ENCODE results near the gene PAWR.
"Not testable (repeated sequence)": the region's sequence is repeated elsewhere in the genome, so short reads cannot be mapped to it uniquely, and the experiment has no call there.

Gene PAWR

GRCh38 chr12:79573820-79574219 is 116.9 kb downstream of the PAWR start:
- Histone ChIP-seq H3K4me2 (no peak overlapping the region), H3K27ac (no peak overlapping the region), H3K79me2 (ENCODE audit: insufficient read depth, low read depth) (no peaks in the 10 kb centered on the region), H3K4me3 (IDR thresholded peaks at IDR 0.05; ENCODE audit: insufficient read depth, low read depth, low read length) (no peak overlapping the region), H3K4me1 (ENCODE audit: low read depth, poor library complexity, severe bottlenecking) (no peaks in the 10 kb centered on the region), H3K27me3 (ENCODE audit: insufficient read depth, low read depth) (no peaks in the 10 kb centered on the region), H3K36me3 (ENCODE audit: insufficient read depth) (no peaks in the 10 kb centered on the region), H4K20me1 (ENCODE audit: insufficient read depth) (no peaks in the 10 kb centered on the region), H2AFZ (ENCODE audit: low read depth) (no peak overlapping the region), H3K9ac (no peak overlapping the region)
- no peak for TF ChIP-seq CTCF (conservative IDR thresholded peaks at IDR 0.05; ENCODE audit: low read depth, low read length)

DNA sequence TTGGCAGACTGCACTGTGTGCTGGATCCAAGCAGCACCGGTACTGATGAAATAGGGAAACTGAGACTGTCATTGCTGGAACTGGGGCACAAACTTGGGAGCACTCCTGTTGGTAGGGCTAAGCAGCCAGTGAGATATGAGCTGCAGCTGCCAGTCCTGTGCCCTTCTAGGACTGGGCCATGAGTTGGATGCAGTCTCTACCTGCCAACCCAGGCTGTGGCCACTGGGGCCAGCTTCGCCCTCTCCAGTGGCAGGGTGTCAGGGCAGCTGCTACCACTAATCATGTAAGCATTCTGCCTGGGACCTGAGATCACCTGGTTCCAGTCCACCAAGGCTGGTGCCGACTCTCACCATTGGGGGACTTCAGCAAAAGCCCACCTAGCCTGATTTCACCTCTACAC is 121.1 kb downstream of the PAWR start:
- no peak overlapping the region for H3K9ac ChIP-seq
- no peak overlapping the region for H2AFZ ChIP-seq (ENCODE audit: low read depth)
- no peaks in the 10 kb centered on the region for H3K4me1 ChIP-seq (ENCODE audit: low read depth, poor library complexity, severe bottlenecking)
- no peak overlapping the region for H3K27ac ChIP-seq
- TF ChIP-seq CTCF (conservative IDR thresholded peaks at IDR 0.05; ENCODE audit: low read depth, low read length), result no peak
- no peaks in the 10 kb centered on the region for H3K79me2 ChIP-seq (ENCODE audit: insufficient read depth, low read depth)
- H3K27me3 ChIP-seq (ENCODE audit: insufficient read depth, low read depth), result no peaks in the 10 kb centered on the region
- no peaks in the 10 kb centered on the region for H3K36me3 ChIP-seq (ENCODE audit: insufficient read depth)
- H3K4me3 ChIP-seq (IDR thresholded peaks at IDR 0.05; ENCODE audit: insufficient read depth, low read depth, low read length), result no peak overlapping the region
- no peaks in the 10 kb centered on the region for H4K20me1 ChIP-seq (ENCODE audit: insufficient read depth)
- H3K4me2 ChIP-seq, result no peak overlapping the region

GRCh38 chr12:79567175-79567563 is 123.6 kb downstream of the PAWR start:
- Histone ChIP-seq H2AFZ (ENCODE audit: low read depth) (no peak overlapping the region), H3K4me3 (IDR thresholded peaks at IDR 0.05; ENCODE audit: insufficient read depth, low read depth, low read length) (no peak overlapping the region), H3K27me3 (ENCODE audit: insufficient read depth, low read depth) (no peaks in the 10 kb centered on the region), H3K4me2 (no peak overlapping the region), H3K4me1 (ENCODE audit: low read depth, poor library complexity, severe bottlenecking) (no peaks in the 10 kb centered on the region), H3K36me3 (ENCODE audit: insufficient read depth) (no peaks in the 10 kb centered on the region), H3K79me2 (ENCODE audit: insufficient read depth, low read depth) (no peaks in the 10 kb centered on the region), H4K20me1 (ENCODE audit: insufficient read depth) (no peaks in the 10 kb centered on the region), H3K9ac (no peak overlapping the region), H3K27ac (no peak overlapping the region)
- no peak for TF ChIP-seq CTCF (conservative IDR thresholded peaks at IDR 0.05; ENCODE audit: low read depth, low read length)

DNA sequence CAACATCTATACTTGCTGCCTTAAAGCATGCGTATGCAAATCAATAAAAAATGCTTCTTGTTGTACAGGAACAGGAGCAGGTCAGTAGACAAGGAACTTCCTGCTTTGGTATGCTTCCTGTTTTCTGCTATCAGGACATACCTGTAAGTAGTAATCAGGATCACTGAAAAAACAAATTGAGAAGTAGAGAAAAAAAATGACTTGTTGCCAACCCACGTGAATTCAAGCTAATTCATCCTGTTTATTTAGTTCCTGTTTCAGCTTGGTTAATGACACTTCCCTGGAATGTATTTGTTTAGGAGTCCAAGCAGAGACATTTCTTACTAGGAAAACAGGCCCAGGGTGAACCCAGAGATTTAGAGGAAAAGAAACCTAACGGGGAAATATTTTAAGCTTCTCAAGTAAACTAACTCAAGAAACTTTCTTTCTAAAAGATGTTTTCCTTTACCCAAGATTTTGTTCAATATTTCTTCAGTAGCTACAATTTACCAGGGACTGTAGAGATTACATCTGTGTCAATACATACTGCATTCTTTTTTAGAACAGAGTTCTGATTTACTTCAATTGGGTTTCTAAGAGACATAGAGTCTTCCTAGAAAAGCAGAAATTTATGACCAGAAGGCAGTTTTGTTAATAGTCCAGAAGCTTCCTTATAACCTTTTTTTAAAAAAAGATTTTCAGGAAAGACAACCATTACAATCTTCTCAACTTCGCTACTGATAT is 124.2 kb downstream of the PAWR start:
- Histone ChIP-seq H3K4me2 (no peak overlapping the region), H3K27ac (no peak overlapping the region), H3K27me3 (ENCODE audit: insufficient read depth, low read depth) (no peaks in the 10 kb centered on the region), H3K36me3 (ENCODE audit: insufficient read depth) (no peaks in the 10 kb centered on the region), H3K79me2 (ENCODE audit: insufficient read depth, low read depth) (no peaks in the 10 kb centered on the region), H3K4me3 (IDR thresholded peaks at IDR 0.05; ENCODE audit: insufficient read depth, low read depth, low read length) (no peak overlapping the region), H3K4me1 (ENCODE audit: low read depth, poor library complexity, severe bottlenecking) (no peaks in the 10 kb centered on the region), H4K20me1 (ENCODE audit: insufficient read depth) (no peaks in the 10 kb centered on the region), H3K9ac (no peak overlapping the region), H2AFZ (ENCODE audit: low read depth) (no peak overlapping the region)
- no peak for TF ChIP-seq CTCF (conservative IDR thresholded peaks at IDR 0.05; ENCODE audit: low read depth, low read length)

DNA sequence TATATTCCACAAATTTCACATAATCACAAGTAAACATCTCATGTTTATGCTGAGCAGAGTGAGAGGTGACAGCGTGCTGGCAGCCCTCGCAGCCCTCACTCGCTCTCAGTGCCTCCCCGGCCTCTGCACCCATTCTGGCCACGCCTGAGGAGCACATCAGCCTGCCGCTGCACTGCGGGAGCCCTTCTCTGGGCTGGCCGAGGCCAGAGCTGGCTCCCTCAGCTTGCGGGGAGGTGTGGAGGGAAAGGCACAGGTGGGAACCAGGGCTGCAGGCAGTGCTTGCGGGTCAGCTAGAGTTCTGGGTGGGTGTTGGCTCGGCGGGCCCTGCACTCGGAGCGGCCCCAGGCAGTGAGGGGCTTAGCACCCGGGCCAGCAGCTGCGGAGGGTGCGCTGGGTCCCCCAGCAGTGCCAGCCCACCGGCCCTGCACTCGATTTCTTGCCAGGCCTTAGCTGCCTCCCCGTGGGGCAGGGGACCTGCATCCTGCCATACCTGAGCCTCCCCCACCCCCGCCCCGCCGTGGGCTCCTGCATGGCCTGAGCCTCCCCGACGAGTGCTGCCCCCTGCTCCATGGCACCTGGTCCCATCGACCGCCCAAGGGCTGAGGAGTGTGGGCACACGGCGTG is 125.9 kb downstream of the PAWR start:
- H3K4me1 ChIP-seq (ENCODE audit: low read depth, poor library complexity, severe bottlenecking); H3K36me3 ChIP-seq (ENCODE audit: insufficient read depth); H3K4me2 ChIP-seq: not testable (repeated sequence)

More for the DNA sequence above, 125.9 kb downstream of the PAWR start:
- not testable (repeated sequence) for H3K79me2 ChIP-seq (ENCODE audit: insufficient read depth, low read depth); H2AFZ ChIP-seq (ENCODE audit: low read depth); H3K27ac ChIP-seq; H3K27me3 ChIP-seq (ENCODE audit: insufficient read depth, low read depth); H3K9ac ChIP-seq; H3K4me3 ChIP-seq (IDR thresholded peaks at IDR 0.05; ENCODE audit: insufficient read depth, low read depth, low read length); H4K20me1 ChIP-seq (ENCODE audit: insufficient read depth)

Data from KMS-11 (cell line).